HG03103 (cell line): Measurements from ENCODE around the gene MCOLN2.
"Not testable (repeated sequence)": the region's sequence is repeated elsewhere in the genome, so short reads cannot be mapped to it uniquely, and the experiment has no call there.

Source experiments
- ATAC-seq: cut with Tn5 transposase; IDR thresholded peaks from one replicate; pipeline ENCODE4 v1.9.1; 2021; ENCODE audit warnings: low read depth; ENCODE audit not compliant: unreplicated experiment

Gene MCOLN2

DNA sequence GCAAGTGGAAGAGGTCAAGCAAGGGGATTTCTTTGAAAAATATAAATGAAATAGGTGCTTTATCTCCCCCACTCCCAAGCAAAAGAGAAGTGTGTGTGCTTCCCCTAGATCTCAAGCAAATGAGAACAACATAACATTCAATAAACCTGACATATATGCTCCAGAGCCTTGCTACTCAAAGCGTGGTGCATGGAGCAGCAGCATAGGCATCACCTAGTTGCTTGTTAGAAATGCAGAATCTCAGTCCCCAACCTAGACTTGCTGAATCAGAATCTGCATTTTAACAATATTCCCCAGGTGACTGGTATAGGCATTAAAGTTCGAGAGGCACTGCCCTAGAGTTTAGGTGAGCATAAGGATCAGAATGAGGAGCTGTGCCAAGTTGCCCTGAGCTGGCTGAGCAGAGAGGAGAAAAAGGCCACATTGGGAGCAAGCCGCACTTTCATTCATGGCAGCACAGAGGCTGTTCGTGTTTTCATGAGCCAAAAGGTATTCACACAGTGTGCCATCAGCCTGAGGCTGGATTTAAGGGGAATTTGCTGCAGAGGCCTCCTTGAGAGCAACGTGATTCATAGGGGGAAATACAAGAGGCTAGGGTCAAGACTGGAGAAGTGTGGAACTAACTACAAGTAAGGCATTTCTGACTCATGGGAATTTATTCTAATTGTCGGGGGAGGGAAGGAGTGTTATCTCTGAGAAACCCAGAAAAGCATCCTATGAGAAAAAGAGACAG is 89.7 kb downstream of the MCOLN2 start:
- no peak for ATAC-seq

DNA sequence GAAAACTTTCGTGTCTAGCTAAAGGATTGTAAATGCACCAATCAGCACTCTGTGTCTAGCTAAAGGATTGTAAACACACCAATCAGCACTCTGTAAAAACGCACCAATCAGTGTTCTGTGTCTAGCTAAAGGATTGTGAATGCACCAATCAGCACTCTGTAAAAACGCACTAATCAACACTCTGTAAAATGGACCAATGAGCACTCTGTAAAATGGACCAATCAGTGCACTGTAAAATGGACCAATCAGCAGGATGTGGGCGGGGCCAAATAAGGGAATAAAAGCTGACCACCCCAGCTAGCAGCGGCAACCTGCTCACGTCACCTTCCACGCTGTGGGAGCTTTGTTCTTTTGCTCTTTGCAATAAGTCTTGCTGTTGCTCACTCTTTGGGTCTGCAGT is 94.2 kb downstream of the MCOLN2 start:
- not testable (repeated sequence) for ATAC-seq

DNA sequence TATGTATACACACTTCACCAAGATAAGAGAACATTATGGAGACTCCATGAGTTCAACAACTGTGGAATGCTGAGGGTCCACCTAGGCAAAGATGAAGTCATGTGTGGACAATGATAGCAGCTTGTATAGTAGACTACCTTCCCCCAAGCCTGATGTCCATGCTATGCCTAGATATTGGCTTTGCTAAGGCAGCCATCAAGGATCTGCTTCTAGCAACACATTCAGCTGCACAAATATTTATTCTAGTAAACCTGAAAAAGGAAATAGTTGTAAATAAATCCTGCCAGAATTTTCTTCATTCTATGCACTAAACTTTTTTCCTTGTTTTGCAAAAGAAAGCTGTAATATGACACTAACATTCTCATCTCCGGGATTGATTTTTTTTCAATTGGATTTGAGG is 96.9 kb downstream of the MCOLN2 start:
- no peak for ATAC-seq

DNA sequence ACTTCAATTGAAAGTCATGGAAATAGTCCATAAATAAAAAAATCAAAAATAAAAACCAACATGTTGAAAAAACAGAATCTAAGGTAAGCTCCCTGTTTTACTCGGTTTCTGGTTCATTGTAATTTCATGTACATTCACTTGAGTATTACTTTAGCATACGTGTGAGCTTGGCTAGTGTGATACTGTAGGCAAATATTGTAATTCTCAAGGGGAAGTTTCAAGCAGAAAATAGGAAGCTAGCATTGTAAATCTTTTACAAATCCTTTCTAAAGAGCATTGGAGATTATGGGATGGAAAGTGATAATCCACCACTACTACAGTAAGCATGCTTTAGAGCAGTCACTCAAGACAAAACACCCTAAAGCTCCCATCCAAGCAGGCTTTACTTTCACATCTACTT is 100.6 kb downstream of the MCOLN2 start:
- no peak for ATAC-seq

DNA sequence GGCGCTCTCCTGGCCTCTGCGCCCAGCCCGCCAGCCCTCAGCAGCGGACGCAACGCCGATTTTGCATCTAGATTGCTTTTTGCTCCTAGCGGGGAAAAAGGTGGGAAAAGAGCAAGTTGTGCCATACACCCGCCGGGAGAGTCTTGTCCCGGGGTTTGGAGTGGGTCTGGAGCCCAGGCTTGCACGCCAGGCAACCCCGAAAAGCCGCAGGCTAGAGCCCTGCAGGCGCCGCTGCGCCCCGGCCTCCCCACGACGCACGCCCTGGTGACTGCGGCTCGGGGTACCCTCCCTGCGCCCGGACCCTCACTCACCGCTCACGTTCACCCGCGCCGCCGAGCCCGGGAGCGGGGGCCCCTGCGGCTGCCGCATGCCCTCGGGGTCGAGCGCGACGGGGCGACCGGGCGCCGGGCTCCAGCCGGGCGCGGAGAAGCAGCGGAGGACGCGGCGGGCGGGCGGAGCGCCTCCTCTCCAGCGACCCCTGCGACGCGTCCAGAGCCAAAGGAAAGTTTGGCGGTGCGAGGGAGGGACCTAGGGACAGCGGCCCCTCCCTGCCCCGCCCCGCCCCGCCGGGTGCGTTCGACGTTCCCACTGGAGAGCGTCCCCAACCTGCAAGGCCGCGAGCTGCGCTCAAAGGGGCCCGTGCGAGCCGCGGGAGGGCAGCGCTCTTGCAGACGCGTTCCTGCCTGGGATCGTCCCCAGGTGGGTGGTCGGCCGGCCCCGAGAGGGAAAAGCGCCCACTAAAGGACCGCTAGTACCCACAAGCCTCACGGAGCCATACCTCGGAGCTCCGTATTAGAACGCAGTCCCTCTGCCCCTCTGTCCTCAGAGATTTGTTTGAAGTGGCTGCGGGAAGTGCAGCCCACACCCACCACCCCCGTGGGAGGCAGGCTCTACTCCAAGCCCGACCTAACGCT is 104.0 kb downstream of the MCOLN2 start, which contains the start of gene LPAR3:
LPAR3 (minus strand) TSS at position 502 of the 914 bp plus-strand sequence. CDS start 27,086 bp downstream, outside the sequence.
- ATAC-seq, result no peak

DNA sequence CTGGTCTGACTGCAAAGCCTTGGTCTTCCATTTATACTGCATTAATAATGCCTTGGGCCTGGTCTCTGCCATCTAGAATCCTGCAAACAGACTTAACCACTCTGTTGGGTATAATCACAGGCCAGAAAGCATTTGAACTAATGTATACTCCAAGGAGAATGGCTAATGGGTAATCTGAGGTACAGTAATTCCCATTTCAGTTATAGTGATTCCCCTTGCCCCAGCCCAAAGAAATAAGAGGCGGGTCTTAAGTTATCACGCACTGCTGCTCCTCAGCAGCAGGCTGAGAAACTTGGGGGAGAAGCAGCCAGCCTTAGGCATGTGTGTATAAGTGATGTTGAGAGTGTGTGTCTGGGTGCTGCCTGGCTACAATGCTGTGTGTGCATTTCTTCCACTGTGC is 106.3 kb downstream of the MCOLN2 start:
- no peak for ATAC-seq

DNA sequence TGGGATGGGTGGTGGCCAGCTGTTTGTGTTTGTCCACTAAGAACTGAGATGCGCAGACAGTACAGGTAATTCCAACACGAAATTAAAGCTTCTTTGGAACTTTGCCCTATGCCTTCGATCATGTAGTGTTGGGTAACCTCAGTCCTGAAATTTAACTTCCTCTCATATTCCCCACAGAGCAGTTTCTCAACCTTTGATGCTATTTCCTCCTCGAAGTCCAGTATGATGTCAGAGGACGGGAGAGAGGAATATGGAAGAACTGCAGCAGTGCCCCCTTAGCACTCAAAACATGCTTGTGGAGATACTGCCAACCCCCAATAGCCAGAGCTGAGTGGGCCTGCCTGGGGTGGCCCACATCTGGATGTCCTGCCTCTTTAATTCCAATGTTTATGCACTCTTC is 107.5 kb downstream of the MCOLN2 start:
- ATAC-seq, result no peak

DNA sequence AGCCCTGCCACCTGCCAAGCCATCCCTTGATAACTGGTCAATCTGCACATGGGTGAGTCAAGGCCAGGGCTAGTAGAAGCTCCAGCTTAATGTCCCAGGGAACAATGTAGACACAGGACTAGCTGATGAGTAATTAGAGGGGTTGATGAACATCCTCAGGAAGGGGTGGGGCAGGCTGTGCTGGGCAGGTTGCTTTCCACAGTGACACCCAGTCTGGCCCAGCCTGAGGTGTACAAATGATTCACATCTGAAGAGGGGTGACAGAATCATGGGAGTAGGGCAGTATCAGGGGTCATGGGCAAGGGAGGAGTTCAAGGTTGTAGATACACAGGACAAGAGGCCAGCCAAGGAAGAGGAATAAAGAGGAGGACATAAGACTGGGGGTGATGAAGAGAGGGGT is 108.2 kb downstream of the MCOLN2 start:
- ATAC-seq, result no peak

DNA sequence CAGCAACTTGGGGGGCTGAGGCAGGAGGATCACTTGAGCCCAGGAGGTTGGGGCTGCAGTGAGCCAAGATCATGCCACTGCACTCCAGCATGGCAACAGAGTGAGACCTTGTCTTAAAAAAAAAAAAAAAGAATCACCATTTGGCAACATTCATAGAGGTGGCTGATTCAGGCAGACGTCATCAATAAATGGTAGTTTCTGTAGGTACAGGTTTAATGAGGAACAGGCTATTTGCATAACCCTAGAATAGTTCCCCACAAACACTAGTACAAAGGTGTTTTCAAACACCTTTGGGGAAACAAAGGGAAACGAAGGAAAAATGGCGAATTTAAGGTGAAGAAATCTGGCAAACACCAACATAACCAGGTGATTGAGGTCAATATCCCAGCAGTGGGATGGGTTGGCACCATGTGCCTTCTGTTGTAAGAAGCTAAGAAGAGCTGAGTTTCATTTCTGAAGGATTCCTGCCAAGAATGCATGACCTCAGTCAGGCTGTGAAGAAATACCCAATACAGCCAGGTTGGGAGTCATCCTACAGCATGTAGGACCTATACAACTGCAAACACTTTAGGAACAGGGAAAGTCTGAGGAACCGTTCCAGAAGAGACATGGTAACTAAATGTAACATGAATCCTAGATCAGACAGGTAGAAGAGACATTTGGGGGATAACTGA is 109.5 kb downstream of the MCOLN2 start:
- no peak for ATAC-seq

DNA sequence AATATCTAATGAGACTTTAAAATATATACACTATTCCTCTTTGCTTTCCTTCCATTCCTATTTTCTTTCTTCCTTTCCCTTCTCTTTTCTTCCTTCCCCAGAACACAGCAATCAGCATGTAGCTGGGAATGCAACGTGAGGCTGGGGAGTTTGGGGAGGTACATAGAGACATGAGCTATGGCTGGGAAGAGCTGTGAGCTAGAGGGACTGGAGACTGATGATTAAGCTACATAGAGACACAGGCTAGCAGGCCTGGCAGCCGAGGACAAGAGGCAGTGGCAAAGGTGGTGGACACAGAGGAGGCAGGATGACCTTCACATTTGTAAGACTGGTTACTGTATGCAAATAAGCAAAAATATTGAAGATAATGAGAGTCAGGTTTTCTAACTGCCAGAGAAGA is 111.4 kb downstream of the MCOLN2 start:
- ATAC-seq, result no peak

DNA sequence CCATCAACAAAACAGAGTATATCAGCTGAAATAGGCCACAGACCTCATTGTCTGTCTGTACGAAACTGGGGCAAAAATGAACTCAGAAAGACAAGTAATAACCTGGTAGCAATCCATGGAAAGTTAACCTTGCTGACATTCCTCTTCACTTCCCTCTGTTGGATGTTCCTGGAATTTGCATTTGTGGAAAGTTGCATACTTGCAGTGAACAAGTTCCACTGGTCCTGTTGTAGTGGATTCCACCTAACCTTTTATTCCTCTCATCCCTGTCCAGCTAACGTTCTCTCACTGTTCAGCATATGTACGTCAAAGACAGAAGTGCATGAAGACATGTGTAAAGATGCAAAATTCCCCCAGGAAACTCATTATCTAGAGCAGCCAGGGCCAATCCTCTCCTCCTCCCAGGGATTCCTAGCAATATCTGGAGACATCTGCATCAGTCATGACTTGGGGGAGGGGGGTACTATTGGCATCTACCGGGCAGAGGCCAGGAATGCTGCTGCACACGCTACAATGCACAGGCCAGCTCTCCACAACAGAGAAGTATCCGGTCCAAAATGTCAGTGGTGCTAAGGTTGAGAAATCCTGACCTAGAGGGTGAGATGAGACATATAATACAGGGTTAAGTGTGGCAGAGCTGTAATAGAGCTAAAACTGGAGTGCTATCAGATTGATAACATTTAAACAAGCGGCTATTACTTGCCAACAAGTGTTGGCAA is 112.1 kb downstream of the MCOLN2 start:
- ATAC-seq, result no peak

DNA sequence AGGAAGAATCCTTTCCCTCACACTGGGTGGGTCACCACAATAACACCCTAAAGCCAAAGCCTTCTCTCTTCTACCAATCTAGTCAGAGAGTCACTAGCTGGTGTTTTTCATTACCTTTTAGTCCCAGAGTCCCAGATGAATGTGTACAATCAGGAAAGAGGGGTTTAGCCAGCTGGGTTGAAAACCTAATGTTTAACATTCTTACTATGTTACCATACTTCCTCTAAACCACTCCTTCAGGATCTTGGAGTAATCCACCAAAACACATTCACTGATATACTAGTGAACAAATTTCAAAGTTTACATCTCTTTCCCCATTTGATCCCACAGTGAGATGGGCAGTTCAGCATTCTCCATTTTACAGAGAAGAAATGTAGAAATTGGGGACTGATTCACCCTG is 113.6 kb downstream of the MCOLN2 start:
- ATAC-seq, result no peak

DNA sequence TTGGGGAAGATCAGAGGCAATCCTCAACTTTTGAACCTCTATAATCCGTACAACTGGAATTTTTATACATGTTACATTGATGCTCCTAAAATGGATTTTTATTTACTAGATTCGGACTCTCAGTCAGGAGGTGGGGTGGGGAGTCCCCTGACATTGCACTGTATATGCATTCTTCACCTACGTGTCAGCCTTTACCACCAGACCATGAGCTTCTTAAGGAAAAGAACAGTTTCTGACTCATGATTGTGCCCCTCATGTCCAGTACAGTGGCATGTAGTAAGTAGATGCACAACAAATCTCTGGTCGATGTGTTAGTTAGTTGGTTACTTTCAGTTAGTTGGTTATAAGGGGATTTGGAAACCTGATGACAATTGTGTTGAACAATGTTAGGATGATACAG is 119.3 kb downstream of the MCOLN2 start:
- ATAC-seq, result no peak

DNA sequence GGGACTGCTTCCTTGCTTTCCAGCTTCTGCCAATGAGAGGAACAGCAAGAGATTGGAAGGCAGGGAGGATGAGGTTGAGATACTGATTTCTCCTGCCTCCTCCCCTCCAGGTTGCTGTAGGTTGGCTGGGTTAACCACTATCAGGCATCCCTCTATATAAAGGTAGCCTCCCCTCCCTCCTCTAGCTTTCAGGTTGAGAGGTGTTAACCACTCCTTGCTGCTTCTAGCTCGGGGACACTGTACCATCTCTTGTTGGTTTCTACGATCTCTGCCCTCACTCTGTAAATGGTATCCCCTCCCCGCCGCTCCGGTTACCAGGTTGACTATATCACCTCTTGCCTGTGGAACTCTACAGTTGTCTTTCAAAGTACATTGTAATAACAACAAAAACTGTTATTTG is 120.6 kb downstream of the MCOLN2 start:
- ATAC-seq, result no peak
